ENCODE results near the gene POU3F1. TPM values are rescaled to one million over a fixed set of nuclear protein-coding genes. Genes with fewer than 3 reads are reported as not detected.

POU3F1 gene
- total RNA-seq, 1 donor from 2014 or later, result 16.5 TPM

GRCh38 chr1:38060498-38060897, 13.9 kb upstream of the POU3F1 start:
- H3K36me3 Mint-ChIP-seq, result no peaks in the 10 kb centered on the region
- peaks cover 13% of the 10 kb centered on the region for H3K4me1 ChIP-seq
- peaks cover 43% of the 10 kb centered on the region for H3K79me2 ChIP-seq (ENCODE audit: low read depth)
- H3K9me3 ChIP-seq (ENCODE audit: low read depth), result no peaks in the 10 kb centered on the region
- peaks cover 8% of the 10 kb centered on the region for H3F3A ChIP-seq (ENCODE audit: low read depth)
- H3K27ac Mint-ChIP-seq, result no peak overlapping the region
- peaks cover 8% of the 10 kb centered on the region for H3K27me3 Mint-ChIP-seq (ENCODE audit: insufficient read depth, low read depth)
- H3K27me3 ChIP-seq, result no peaks in the 10 kb centered on the region
- DNase-seq (ENCODE audit: low spot score), result no peak
- no peak overlapping the region for H3K9ac ChIP-seq
- peaks cover 41% of the 10 kb centered on the region for H3K4me1 Mint-ChIP-seq
- no peak overlapping the region for H3K4me3 Mint-ChIP-seq
- no peaks in the 10 kb centered on the region for H3K36me3 ChIP-seq
- H3K4me3 ChIP-seq, result no peak overlapping the region
- H3K27ac ChIP-seq, result no peak overlapping the region
- TF ChIP-seq EZH2phosphoT487 (IDR thresholded peaks at IDR 0.05) (no peak), EZH2 (IDR thresholded peaks at IDR 0.05) (no peak), CTCF (IDR thresholded peaks at IDR 0.05) (no peak)
- H3K9me3 Mint-ChIP-seq, result no peaks in the 10 kb centered on the region
- H4K20me1 ChIP-seq (ENCODE audit: low read depth), result no peaks in the 10 kb centered on the region
- no peak overlapping the region for H3K4me2 ChIP-seq
- H2AFZ ChIP-seq (replicated peaks), result no peak overlapping the region

DNA sequence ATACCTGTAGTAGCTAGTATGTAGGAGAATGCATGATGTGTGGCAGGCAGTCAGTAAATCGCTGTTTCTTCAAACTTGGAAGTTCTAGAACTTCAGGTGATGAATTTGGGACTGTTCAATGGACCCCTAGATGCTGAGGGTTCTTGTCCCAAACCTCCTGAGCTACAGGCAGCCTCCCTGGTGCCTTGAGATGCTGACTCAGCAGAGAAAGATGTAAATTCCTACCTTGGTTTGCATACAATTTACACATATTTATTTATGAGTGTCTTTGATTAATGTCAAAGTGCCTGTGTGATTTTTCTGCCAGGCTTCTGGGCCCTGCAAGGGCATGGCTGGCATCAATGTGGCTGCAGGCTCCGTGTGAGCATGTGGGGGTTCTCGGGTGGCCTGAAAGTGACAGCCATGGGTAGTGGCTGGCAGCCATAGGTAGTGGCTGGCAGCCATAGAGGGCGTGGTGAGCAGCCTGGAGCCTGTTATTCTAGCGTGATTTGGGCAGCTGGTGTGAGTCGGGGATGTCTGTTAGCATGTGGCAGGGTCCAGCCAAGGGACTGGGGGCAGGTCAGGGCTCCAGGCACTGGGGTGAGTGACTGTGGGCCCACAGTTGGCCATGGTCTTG, 13.2 kb upstream of the POU3F1 start:
- peak overlapping the region; percentile 63 for H3K27ac Mint-ChIP-seq

GRCh38 chr1:38055965-38056364, 9.4 kb upstream of the POU3F1 start:
- Mint-ChIP-seq H3K36me3 (no peaks in the 10 kb centered on the region), H3K9me3 (no peaks in the 10 kb centered on the region), H3K4me1 (peaks cover 43% of the 10 kb centered on the region), H3K4me3 (no peak overlapping the region), H3K27me3 (ENCODE audit: insufficient read depth, low read depth) (peaks cover 23% of the 10 kb centered on the region), H3K27ac (no peak overlapping the region)
- peaks cover 29% of the 10 kb centered on the region for H3K4me1 ChIP-seq
- peaks cover 76% of the 10 kb centered on the region for H3K79me2 ChIP-seq (ENCODE audit: low read depth)
- H3K27me3 ChIP-seq, result no peaks in the 10 kb centered on the region
- H3K4me3 ChIP-seq, result no peak overlapping the region
- no peak for TF ChIP-seq CTCF (IDR thresholded peaks at IDR 0.05)
- TF ChIP-seq EZH2 (IDR thresholded peaks at IDR 0.05), result no peak
- no peak for TF ChIP-seq EZH2phosphoT487 (IDR thresholded peaks at IDR 0.05)
- no peak overlapping the region for H3K4me2 ChIP-seq
- no peak overlapping the region for H3K27ac ChIP-seq
- H3K9ac ChIP-seq, result no peak overlapping the region
- no peaks in the 10 kb centered on the region for H3K9me3 ChIP-seq (ENCODE audit: low read depth)
- no peak for DNase-seq (ENCODE audit: low spot score)
- no peak overlapping the region for H2AFZ ChIP-seq (replicated peaks)
- no peaks in the 10 kb centered on the region for H3K36me3 ChIP-seq
- peaks cover 39% of the 10 kb centered on the region for H4K20me1 ChIP-seq (ENCODE audit: low read depth)
- H3F3A ChIP-seq (ENCODE audit: low read depth), result peaks cover 23% of the 10 kb centered on the region

More for the DNA sequence above, 13.2 kb upstream of the POU3F1 start:
- no peak overlapping the region for H3K4me3 Mint-ChIP-seq
- Histone ChIP-seq H2AFZ (replicated peaks) (no peak overlapping the region), H3K79me2 (ENCODE audit: low read depth) (peaks cover 50% of the 10 kb centered on the region), H3F3A (ENCODE audit: low read depth) (peaks cover 8% of the 10 kb centered on the region), H3K27me3 (no peaks in the 10 kb centered on the region), H3K36me3 (no peaks in the 10 kb centered on the region), H3K4me3 (no peak overlapping the region), H4K20me1 (ENCODE audit: low read depth) (peaks cover 5% of the 10 kb centered on the region), H3K4me1 (peaks cover 13% of the 10 kb centered on the region), H3K27ac (no peak overlapping the region), H3K9me3 (ENCODE audit: low read depth) (no peaks in the 10 kb centered on the region), H3K4me2 (no peak overlapping the region), H3K9ac (no peak overlapping the region)
- H3K27me3 Mint-ChIP-seq (ENCODE audit: insufficient read depth, low read depth), result peaks cover 8% of the 10 kb centered on the region
- no peak for DNase-seq (ENCODE audit: low spot score)
- H3K4me1 Mint-ChIP-seq, result peaks cover 37% of the 10 kb centered on the region
- no peaks in the 10 kb centered on the region for H3K36me3 Mint-ChIP-seq
- TF ChIP-seq EZH2 (IDR thresholded peaks at IDR 0.05) (no peak), CTCF (IDR thresholded peaks at IDR 0.05) (no peak)
- H3K9me3 Mint-ChIP-seq, result no peaks in the 10 kb centered on the region

All from neural progenitor cell (in vitro differentiated cells).